HCT116 (cell line): ENCODE results near the gene IFNA2. TPM values are rescaled to one million over a fixed set of nuclear protein-coding genes. Genes with fewer than 3 reads are reported as not detected.
"Not testable (repeated sequence)": the region's sequence is repeated elsewhere in the genome, so short reads cannot be mapped to it uniquely, and the experiment has no call there.

Source experiments
- ATAC-seq: fragments of 200-7000 bp; cut with Tn5 transposase; 2 replicates; pipeline ENCODE4 v1.9.1; 2020; ENCODE audit warnings: mild to moderate bottlenecking, moderate library complexity
- Bru-seq: library from RNA; stranded (reverse); fragments of 400-500 nt; gene quantifications from one replicate; lab custom pipeline; 2021; lab: Mats Ljungman, UMichigan
- BruChase-seq, 2 experiments: library from RNA; stranded (reverse); fragments of 400-500 nt; gene quantifications; one replicate each; lab custom pipeline; 2021; lab: Mats Ljungman, UMichigan
- BruUV-seq: library from RNA; stranded (reverse); fragments of 400-500 nt; replicated peaks from 2 replicates; lab custom pipeline; 2021; lab: Mats Ljungman, UMichigan
- CTCF ChIA-PET: fragments of 300-600 bp; sonication (Branson Sonifier 250); formaldehyde crosslinking; loops from one replicate; lab custom pipeline; 2021; ENCODE audit warnings: antibody characterized with exemption; lab: Charles Lee
- POLR2A ChIA-PET: fragments of 300-600, 350-600 bp; sonication (Branson Sonifier 250); formaldehyde crosslinking; loops from one replicate; lab custom pipeline; 2021; ENCODE audit warnings: antibody characterized with exemption; lab: Charles Lee
- RAD21 ChIA-PET, 2 experiments: fragments of 300-600 bp; sonication (Branson Sonifier 250); formaldehyde crosslinking; loops; one replicate each; lab custom pipeline; 2023; ENCODE audit warnings: low total read pairs in 2 of 2; ENCODE audit not compliant: uncharacterized antibody in 2 of 2, unreplicated experiment in 2 of 2, low non-redundant PET in 1 of 2; lab: Charles Lee
- DNase-seq: peaks from one replicate; pipeline ENCODE4 v3.0.0-alpha.2; 2010; ENCODE audit warnings: low read depth, low spot score
- H2AFZ ChIP-seq: fragments of 200-600 bp; shearing (Covaris generic), sonication (generic); 2 replicates; pipeline ENCODE4 v1.6.1; 2017; ENCODE audit warnings: low read depth, mixed run types, mixed read lengths, antibody characterized with exemption, low read length; ENCODE audit not compliant: poor library complexity, severe bottlenecking
- H3K27ac ChIP-seq: 2 replicates; pipeline ENCODE4 v1.5.1; 2012; ENCODE audit warnings: low read depth, low read length
- H3K27me3 ChIP-seq: fragments of 200-600 bp; sonication (generic); 2 replicates; pipeline ENCODE4 v1.6.1; 2016; ENCODE audit warnings: mixed run types, low read length, mixed read lengths; ENCODE audit not compliant: insufficient read depth
- H3K36me3 ChIP-seq, 2 experiments: fragments of 200-500 bp in 1 of 2; fragments of 200-600 bp in 1 of 2; sonication (Bioruptor generic) in 1 of 2; sonication (generic) in 1 of 2; 2 replicates each; pipeline versions ENCODE4 v1.5.1 to v1.6.1; 2014 to 2016; ENCODE audit warnings: low read length in 2 of 2, inconsistent platforms in 1 of 2, mixed read lengths in 1 of 2, mixed run types in 1 of 2; ENCODE audit not compliant: insufficient read depth in 2 of 2, control insufficient read depth in 1 of 2
- H3K4me1 ChIP-seq, 2 experiments: fragments of 200-600 bp in 1 of 2; sonication (generic) in 1 of 2; 2 replicates each; pipeline versions ENCODE4 v1.5.1 to v1.6.1; 2012 to 2017; ENCODE audit warnings: low read length in 2 of 2, inconsistent platforms in 1 of 2, mild to moderate bottlenecking in 1 of 2, mixed read lengths in 1 of 2, mixed run types in 1 of 2, moderate library complexity in 1 of 2; ENCODE audit not compliant: insufficient read depth in 2 of 2, control insufficient read depth in 1 of 2
- H3K4me2 ChIP-seq: fragments of 200-600 bp; sonication (generic); 2 replicates; pipeline ENCODE4 v1.6.1; 2017; ENCODE audit warnings: mixed run types, low read length, mixed read lengths
- H3K4me3 ChIP-seq, 2 experiments: fragments of 200-600 bp in 1 of 2; sonication (generic) in 1 of 2; replicated peaks in 1 of 2; 2 replicates each; pipeline ENCODE4 v1.5.1; 2011 to 2016; ENCODE audit warnings: low read length in 2 of 2, control low read depth in 1 of 2, low read depth in 1 of 2, mild to moderate bottlenecking in 1 of 2, mixed read lengths in 1 of 2, mixed run types in 1 of 2
- H3K79me2 ChIP-seq: fragments of 200-600 bp; sonication (generic); 2 replicates; pipeline ENCODE4 v1.6.1; 2017; ENCODE audit warnings: mild to moderate bottlenecking, mixed run types, low read length, moderate library complexity, mixed read lengths; ENCODE audit not compliant: insufficient read depth
- H3K9ac ChIP-seq: fragments of 200-600 bp; sonication (generic); 2 replicates; pipeline ENCODE4 v1.6.1; 2016; ENCODE audit warnings: low read length, mixed read lengths
- H3K9me2 ChIP-seq: fragments of 200-600 bp; sonication (generic), shearing (Covaris generic); 2 replicates; pipeline ENCODE4 v1.6.1; 2017; ENCODE audit warnings: mixed run types, mild to moderate bottlenecking, moderate library complexity; ENCODE audit not compliant: insufficient read depth
- H3K9me3 ChIP-seq, 2 experiments: fragments of 200-500 bp in 1 of 2; fragments of 200-600 bp in 1 of 2; sonication (Bioruptor generic) in 1 of 2; sonication (generic) in 1 of 2; 2 replicates each; pipeline ENCODE4 v1.6.1; 2014 to 2017; ENCODE audit warnings: low read length in 2 of 2, mixed read lengths in 2 of 2, inconsistent platforms in 1 of 2, low read depth in 1 of 2, mild to moderate bottlenecking in 1 of 2, mixed run types in 1 of 2, moderate library complexity in 1 of 2; ENCODE audit not compliant: control insufficient read depth in 1 of 2, insufficient read depth in 1 of 2
- H4K20me1 ChIP-seq: fragments of 200-600 bp; sonication (generic), shearing (Covaris generic); 2 replicates; pipeline ENCODE4 v1.6.1; 2017; ENCODE audit warnings: mixed run types, mild to moderate bottlenecking, moderate library complexity; ENCODE audit not compliant: insufficient read depth
- EZH2 ChIP-seq: fragments of 200-600 bp; sonication (generic); IDR thresholded peaks from 2 replicates; pipeline ENCODE4 v1.6.1; 2017; ENCODE audit warnings: antibody characterized with exemption, mixed run types
- RAD21 ChIP-seq: IDR thresholded peaks from 2 replicates; pipeline ENCODE4 v1.6.1; 2012; ENCODE audit warnings: low read depth, mild to moderate bottlenecking
- intact Hi-C: fragments of 100-400 bp; cut with micrococcal nuclease; formaldehyde crosslinking; loops from 2 replicates; pipeline ENCODE4 v1.10.0; 2022
- long read RNA-seq: library from polyadenylated mRNA; unstranded; transcript quantifications from one replicate; pipeline ENCODE4 v2.0.0, GENCODE V29; 2021; ENCODE audit not compliant: unreplicated experiment
- polyA plus RNA-seq: library from polyadenylated mRNA; unstranded; fragments of >200 nt; gene quantifications from 2 replicates; pipeline ENCODE4 v1.2.1, GENCODE V29; 2012; ENCODE audit warnings: missing spikeins
- total RNA-seq: library from RNA; stranded (reverse); gene quantifications from one replicate; pipeline ENCODE4 v1.2.1, GENCODE V29; 2021; ENCODE audit not compliant: unreplicated experiment

Gene IFNA2
- total RNA-seq = not detected
- polyA plus RNA-seq = not detected in 2 replicates
- not detected for Bru-seq, nascent RNA
- percentile 27 among the genes with signal in this experiment for BruChase-seq, experiment 1, labeled RNA remaining after a 6-hour chase
- percentile 20 among the genes with signal in this experiment for BruChase-seq, experiment 2, labeled RNA remaining after a 2-hour chase
- long read RNA-seq = 0 reads

GRCh38 chr9:21385131-21385670, at the start of gene IFNA2:
Gene IFNA2 (minus strand): TSS chr9:21385398. CDS start chr9:21385329, 69 bp downstream.
- H3K9me2 ChIP-seq = no peaks in the 10 kb centered on the region
- DNase-seq (no peak), ATAC-seq (no peak)
- RAD21 ChIA-PET = no interaction called here
- intact Hi-C loops = no loop called here
- POLR2A ChIA-PET = no interaction called here
- no peak for TF ChIP-seq RAD21
- no peak for TF ChIP-seq EZH2
- H4K20me1 ChIP-seq = no peaks in the 10 kb centered on the region
- H3K9ac ChIP-seq = no peak within 1 kb of the TSS
- no TSS peak for BruUV-seq
- no peaks in the 10 kb centered on the region for H3K79me2 ChIP-seq
- no peak within 1 kb of the TSS for H2AFZ ChIP-seq
- CTCF ChIA-PET = interaction anchor here (1.4 kb wide), 1 partner anchor 11 kb away, joined by 4 read pairs; no protein-coding TSS in a partner anchor
- no peaks in the 10 kb centered on the region for H3K4me1 ChIP-seq
- no peaks in the 10 kb centered on the region for H3K9me3 ChIP-seq
- H3K4me3 ChIP-seq = no peak within 1 kb of the TSS
- H3K27me3 ChIP-seq = no peaks in the 10 kb centered on the region
- no peaks in the 10 kb centered on the region for H3K36me3 ChIP-seq
- H3K4me2 ChIP-seq = no peak within 1 kb of the TSS
- no peak within 1 kb of the TSS for H3K27ac ChIP-seq

GRCh38 chr9:21435015-21435383, 49.8 kb upstream of the IFNA2 start:
- peak overlapping the region; percentile 83 for H2AFZ ChIP-seq
- H3K27me3 ChIP-seq, H3K36me3 ChIP-seq, H3K4me2 ChIP-seq, H4K20me1 ChIP-seq, H3K4me3 ChIP-seq, DNase-seq, H3K9me3 ChIP-seq, BruUV-seq, POLR2A ChIA-PET, H3K27ac ChIP-seq, H3K9ac ChIP-seq, H3K4me1 ChIP-seq, H3K79me2 ChIP-seq, H3K9me2 ChIP-seq: not testable (repeated sequence)
- RAD21 ChIA-PET = interaction anchor here (0.5 to 1.1 kb wide), 2 partner anchors 20 to 343 kb away, joined by 3 to 4 read pairs; no protein-coding TSS in a partner anchor
- intact Hi-C loops = loop anchor here (5.0 kb wide), 1 partner anchor 108 kb away; no protein-coding TSS in a partner anchor
- CTCF ChIA-PET = interaction anchor here (0.7 to 2.4 kb wide), 36 partner anchors 8 to 1016 kb away, joined by 3 to 19 read pairs (median 6); partner anchors contain the start of gene KLHL9
- peak; percentile 83 for ATAC-seq
